ENCODE results near the gene LCLAT1.
"Not testable (repeated sequence)": the region's sequence is repeated elsewhere in the genome, so short reads cannot be mapped to it uniquely, and the experiment has no call there.

Gene LCLAT1

DNA sequence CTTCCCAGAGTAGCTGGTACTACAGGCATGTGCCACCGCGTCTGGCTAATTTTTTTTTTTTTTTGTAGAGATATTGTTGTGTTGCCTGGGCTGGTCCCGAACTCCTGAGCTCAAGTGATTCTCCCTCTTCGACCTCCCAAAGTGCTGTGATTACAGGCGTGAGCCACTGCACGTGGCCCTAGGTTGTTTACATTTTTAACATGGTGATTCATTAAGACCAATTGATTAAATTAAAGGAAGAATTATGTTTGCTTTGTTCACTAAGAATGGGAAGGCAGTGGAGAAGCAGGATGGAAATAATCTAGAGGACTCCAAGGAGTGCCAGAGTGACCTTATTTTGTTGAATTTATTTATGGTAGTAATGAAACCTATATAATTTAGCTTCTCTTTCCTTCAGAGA, 7.5 kb downstream of the LCLAT1 start:
- no peak for DNase-seq (ENCODE audit: low read depth in 2 of 2)

DNA sequence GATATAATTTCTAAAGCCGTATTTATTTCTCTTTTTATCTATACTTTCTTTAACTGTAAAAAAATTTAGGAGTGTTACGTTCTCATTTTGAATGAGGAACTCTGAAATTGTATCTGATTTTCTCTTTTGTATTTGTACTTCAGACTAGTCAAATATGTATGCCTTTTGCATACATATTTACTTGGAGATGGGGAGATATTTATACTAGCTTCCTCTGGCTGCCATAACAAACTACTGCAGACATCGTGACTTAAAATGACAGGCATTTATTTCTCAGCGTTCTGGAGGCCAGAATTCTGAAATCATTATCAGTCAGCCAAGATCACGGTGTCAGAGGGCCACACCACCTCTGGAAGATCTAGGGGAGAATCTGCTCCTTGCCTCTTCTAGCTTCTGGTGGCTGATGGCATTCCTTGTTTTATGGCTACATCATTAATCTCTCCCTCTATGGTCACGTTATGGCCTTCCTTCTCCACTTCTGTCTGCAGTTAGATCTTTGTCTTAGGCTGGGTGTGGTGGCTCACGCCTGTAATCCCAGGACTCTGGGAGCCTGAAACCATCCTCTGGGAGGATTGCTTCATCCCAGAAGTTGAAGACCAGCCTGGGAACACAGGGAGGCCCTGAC, 8.2 kb downstream of the LCLAT1 start:
- no peak for DNase-seq (ENCODE audit: low read depth in 2 of 2)

DNA sequence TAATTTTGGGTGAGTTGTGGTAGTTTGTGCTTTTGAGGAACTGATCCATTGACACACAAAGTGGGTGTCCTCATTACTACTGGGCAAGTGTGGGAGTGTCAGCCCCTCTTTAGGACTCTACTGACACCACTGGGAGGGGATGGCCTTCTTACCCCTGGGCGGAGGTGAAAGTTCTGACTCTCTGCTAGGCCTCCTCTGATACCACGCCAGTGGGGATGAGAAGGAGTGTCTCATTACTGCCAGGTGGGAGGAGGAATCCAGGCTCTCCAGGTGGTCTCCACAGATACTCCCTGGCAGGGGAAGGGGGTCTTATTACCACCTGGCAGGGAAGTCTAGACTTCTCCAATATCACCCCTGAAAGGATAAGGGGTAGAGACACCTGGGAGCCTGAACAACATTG, 9.1 kb downstream of the LCLAT1 start:
- no peak for DNase-seq (ENCODE audit: low read depth in 2 of 2)

DNA sequence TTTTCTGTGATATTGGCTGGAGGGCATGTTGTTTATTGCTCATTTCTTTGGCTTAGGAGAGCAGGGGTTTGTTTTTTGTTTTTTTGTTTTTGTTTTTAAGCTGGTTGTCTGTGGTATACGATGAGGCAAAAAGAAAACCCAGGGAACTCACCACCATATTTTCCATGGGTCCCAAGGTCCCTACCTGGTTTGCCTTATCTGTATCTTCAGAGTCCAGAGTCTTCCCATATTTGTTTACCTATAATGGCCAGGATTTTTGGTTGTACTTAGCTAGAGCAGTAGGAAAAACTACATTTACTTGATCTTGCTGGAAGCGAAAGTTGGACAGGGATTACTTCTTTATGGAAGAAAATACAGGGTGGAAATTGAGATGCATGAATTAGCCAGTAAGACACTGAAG, 9.5 kb downstream of the LCLAT1 start:
- DNase-seq (ENCODE audit: low read depth in 2 of 2): no peak

DNA sequence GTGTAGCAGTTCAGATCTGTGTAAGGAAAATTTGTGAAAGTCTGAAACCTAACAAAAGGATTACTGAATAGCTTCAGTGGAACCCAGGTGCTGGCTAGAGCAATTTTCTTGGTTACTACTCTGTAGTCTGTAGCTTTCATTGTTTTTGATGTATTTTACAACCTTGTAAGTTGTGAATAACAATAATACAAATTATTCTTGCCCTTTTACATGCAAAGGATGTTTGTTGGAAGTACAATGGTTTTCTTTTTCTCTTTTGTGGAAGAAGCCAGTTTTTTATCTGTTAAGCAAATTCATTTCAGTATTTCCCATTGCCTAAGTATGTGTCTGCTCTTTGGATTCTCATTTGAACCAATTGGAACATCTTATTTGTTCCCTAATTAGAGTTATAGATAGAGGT, 10.2 kb downstream of the LCLAT1 start:
- DNase-seq (ENCODE audit: low read depth in 2 of 2): no peak

DNA sequence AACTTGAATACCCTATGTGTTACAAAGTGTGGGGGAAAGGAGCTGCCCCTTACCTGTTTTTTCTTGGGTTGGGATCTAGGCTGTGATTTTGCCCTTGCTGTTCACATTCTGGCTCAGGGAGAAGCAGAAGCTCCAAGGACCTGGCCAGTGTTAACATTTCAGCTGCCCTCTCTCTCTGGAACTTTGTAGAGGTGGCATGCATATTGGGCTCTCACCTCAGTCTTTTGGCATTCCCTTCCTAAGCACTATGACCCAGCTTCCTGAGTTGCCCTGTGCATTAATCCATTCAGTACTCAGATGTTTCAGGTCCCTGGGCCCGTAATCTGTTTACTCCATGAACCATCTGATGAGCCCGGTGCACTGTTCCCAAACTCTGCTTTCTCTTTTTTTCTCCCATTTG, 12.1 kb downstream of the LCLAT1 start:
- no peak for DNase-seq (ENCODE audit: low read depth in 2 of 2)

DNA sequence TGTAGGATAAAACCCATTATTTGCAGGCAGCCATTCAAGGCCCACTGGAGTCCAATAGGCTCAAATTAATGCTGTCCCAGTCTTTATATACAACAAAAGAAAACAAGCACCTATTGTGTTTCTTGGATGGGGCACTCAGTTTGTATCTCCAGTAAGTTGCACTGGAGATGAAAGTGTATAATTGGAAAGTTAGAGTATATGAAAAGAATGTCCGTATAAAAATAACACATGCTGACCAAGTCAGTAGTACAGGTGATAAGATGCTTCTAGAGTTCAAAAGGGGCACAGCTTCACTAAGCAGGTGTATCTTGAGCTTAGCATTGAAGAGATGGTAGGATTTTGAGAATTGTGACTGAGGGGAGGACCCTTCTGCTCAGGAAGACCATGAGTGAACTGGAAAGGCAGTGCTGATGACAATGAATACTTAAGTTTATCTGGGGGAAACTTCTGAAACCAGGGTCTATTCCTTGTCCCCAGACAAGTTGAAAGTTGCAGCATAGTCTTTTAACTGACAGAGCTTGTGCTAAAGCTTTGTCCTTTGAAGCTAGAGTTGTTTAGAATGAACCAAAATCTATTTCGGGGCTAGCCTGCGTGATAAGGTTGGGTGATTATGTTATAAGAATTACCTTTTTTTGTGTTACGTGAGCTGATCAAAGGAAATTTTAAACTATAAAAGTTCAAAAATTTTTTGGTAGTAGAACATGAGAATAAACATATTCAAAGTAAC, 15.2 kb downstream of the LCLAT1 start:
- no peak for DNase-seq (ENCODE audit: low read depth in 2 of 2)

DNA sequence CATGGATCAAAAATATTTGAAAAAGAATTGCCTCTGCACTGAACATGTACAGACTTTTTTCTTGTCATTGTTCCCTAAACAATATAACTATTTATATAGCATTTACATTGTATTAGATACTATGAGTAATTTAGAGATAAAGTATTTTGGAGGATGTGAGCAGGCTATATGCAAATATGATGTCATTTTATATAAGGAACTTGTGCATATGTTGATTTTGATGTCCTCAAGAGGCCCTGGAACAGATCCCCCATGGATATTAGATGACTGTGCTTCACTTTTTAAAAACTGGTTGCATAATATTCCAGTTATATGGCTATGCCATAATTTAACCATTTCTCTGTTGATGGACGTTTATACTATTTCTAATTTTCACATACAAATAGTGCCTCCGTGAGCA, 16.5 kb downstream of the LCLAT1 start:
- no peak for DNase-seq (ENCODE audit: low read depth in 2 of 2)

DNA sequence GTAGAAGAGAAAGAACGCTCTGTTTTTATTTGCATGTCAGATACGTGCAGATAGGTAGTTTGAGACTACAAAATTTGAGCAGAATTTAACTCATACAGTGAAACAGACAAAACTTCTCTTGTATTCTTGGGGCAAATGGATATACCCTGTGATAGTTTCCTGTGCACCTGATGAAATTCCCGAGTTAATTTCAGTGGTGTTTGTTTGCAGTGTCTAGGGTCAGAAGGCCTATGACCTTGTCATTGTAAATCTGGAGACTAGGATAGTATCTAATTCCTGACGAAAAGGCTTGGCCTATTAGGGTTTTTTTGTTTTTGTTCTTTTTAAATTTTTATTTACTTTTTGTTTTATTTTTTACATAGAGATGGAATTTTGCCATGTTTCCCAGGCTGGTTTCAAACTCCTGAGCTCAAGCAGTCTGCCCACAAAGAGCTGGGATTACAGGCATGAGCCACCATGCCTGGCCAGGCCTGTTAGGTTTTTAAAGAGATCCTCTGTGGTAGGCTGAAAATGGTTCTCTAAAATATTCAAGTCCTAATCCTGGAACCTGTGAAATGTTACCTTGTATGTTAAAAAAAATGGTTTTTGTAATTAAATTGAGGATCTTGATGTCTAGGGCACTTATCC, 17.6 kb downstream of the LCLAT1 start:
- no peak for DNase-seq (ENCODE audit: low read depth in 2 of 2)

DNA sequence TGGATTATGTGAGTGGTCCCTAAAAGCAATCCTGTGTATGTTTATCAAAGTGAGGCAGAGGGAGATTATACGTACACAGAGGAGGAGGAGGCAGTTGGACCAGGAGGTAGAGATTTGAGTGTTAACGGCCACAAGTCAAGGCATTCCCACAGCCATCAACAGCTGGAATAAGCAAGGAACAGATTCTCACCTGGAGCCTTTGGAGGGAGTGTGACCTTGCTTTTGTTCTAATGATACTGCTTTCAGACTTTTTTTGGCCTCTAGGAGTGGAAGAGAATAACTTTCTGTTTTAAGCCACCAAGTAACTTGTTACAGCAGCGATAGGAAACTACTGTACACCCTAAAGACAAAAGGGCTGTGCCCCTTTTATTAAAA, 18.1 kb downstream of the LCLAT1 start:
- no peak for DNase-seq (ENCODE audit: low read depth in 2 of 2)

DNA sequence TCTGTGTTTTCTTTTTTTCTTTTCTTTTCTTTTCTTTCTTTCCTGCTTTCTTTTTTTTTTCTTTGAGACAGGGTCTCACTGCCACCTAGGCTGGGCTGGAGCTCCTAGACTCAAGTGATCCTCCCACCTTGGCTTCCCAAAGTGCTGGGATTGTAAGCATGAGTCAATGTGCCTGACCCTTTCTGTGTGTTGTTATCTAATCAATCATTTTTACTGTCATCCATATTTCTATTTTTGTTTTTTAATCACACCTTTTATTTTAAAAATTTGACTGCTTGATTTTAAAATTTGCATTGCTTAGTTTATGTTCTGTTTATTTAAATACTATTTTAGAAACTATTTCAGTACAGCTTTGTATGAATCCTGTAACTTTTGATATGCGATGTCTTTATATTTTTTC, 19.2 kb downstream of the LCLAT1 start:
- no peak for DNase-seq (ENCODE audit: low read depth in 2 of 2)

DNA sequence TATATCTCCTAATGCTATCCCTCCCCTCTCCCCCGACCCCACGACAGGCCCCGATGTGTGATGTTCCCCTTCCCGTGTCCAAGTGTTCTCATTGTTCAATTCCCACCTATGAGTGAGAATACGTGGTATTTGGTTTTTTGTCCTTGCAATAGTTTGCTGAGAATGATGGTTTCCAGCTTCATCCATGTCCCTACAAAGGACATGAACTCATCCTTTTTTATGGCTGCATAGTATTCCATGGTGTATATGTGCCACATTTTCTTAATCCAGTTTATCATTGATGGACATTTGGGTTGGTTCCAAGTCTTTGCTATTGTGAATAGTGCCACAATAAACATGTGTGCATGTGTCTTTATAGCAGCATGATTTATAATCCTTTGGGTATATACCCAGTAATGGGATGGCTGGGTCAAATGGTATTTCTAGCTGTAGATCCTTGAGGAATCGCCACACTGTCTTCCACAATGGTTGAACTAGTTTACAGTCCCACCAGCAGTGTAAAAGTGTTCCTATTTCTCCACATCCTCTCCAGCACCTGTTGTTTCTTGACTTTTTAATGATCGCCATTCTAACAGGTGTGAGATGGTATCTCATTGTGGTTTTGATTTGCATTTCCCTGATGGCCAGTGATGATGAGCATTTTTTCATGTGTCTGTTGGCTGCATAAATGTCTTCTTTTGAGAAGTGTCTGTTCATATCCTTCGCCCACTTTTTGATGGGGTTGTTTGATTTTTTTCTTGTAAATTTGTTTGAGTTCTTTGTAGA, 20.2 kb downstream of the LCLAT1 start:
- not testable (repeated sequence) for DNase-seq (ENCODE audit: low read depth in 2 of 2)

DNA sequence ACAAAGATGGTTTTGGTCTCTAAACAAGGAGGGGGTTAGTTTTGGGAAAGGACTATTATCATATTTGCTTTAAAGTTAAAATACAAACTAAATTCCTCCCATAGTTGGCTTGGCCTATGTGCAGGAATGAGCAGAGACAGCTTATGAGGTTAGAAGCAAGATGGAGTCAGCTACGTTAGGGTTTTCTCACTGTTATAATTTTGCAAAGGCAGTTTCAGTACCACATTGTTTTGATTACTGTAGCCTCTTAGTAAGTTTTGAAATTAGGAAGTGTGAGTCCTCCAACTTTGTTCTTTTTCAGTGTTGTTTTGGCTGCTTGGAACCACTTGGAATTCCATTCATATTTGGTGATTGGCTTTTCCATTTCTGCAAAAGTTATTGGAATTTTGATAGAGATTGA, 23.4 kb downstream of the LCLAT1 start:
- DNase-seq (ENCODE audit: low read depth in 2 of 2): no peak

DNA sequence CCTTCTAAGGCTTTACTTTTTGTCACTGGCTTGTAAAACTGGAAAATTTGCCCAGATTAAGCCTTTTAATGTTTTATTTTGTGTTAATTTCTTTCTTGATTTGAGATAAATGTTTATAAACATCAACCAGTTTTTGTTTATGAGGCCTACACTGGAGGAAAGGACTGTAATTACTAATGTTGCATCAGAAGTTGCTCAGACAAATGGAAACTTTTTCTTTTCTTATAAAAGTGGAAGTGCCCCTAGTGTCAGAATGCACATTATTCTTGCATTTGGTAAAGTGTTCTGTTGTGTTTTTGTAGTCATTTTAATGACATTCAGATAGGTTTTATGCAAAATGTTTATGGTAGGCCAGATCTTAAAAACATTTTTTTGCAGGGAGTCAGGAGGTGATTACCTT, 25.3 kb downstream of the LCLAT1 start:
- DNase-seq (ENCODE audit: low read depth in 2 of 2): no peak

DNA sequence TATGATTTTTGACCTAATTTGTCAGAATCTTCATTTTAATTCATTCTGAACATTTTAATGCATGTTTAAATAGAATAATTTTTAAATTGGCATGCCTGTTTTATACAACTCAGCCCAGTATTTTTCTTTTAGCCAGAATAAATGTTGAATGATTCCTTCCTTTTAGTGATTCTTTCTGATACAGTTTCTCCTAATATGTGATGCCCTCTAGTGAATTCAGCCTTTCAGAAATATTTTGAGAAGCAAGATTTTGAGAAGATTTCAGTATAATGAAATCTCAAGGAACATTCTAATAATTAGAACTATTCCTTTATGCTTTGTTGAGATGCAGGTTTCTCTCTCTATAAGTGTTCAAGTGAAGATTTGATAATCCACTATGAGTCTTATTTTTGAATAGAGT, 28.5 kb downstream of the LCLAT1 start:
- DNase-seq (ENCODE audit: low read depth in 2 of 2): no peak

DNA sequence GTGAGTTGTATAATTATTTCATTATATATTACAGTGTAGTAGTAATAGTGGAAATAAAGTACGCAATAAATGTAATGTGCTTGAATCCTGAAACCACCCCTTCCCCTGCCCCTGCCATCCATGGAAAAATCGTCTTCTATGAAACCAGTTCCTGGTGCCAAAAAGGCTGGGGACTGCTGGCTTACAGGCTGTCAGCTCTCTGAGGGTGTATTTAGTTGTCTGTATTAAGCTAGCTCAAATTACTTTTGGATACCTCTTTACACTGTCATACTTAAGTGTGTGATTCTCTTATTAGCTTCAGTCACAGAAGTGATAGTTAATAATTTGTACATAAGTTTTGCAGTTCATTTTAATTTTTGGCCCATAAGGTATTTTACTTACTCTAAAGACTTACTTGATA, 29.6 kb downstream of the LCLAT1 start:
- DNase-seq (ENCODE audit: low read depth in 2 of 2): no peak

DNA sequence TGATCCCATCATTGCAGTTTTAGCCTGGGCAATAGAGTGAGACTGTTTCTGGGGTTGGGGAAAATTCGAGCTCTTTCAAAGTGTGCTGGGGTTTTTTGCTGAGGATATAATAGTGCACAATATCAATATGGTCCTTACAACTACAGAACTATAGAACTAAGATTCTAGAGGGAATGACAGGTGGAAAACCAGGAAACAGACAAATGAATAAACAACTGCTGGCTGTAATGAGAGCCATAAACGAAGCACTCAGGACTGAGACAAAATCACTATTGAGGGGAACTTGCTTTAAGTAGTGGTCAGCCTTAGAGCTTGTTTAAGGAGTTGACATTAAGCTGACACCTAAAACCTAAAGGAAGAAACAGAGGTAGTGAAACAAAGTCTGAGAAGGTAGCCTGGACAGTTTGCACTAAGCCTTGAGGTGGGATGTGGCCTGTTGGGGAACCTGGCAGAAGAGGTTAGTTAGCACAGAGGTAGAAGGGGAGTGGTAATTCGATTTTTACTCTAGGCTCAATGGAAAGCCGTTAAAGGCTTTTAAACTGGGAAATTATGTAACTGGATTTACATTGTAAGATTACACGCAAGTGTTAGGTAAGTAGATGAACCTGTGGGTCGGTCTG, 33.8 kb downstream of the LCLAT1 start:
- no peak for DNase-seq (ENCODE audit: low read depth in 2 of 2)

DNA sequence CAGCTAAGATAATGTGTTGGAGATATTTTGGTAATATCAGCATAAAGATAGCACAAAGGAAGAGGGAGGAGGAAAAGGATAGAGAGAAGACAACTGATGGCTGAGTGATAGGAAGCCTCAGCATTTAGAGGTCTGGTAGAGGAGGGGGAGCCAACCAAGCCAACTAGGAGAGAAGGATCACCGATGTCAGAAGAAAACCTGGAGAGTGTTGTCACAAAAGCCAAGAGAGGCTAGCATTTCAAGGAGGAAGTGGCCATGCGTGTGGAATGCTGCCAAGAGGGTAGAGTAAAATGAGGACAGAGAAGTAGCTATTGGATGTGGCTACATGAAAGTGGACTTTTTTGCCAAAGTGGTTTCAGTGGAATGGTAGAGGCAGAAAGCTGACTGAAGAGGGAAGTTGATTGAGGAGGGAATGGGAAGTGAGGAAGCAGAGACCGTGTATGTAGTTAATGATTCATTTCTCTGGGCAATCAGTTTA, 34.3 kb downstream of the LCLAT1 start:
- DNase-seq (ENCODE audit: low read depth in 2 of 2): no peak

DNA sequence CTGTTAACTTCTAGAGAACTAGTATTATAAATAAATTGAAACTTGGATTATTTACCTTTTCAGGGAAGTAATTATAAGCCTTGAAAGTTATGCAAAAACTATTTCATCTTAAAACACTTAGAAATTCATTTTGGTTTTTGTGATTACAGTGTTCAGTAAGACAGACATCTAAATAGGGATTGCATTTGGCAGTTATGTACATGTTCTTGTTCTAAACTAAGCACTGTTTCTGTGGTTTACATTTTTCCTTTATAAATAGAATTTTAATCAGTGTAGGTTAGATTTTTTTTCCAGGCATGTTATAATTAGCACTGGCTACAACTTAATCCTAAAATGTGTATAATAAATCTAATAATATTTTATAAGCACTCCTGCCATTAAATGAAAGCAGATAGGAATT, 35.0 kb downstream of the LCLAT1 start:
- DNase-seq (ENCODE audit: low read depth in 2 of 2): no peak

DNA sequence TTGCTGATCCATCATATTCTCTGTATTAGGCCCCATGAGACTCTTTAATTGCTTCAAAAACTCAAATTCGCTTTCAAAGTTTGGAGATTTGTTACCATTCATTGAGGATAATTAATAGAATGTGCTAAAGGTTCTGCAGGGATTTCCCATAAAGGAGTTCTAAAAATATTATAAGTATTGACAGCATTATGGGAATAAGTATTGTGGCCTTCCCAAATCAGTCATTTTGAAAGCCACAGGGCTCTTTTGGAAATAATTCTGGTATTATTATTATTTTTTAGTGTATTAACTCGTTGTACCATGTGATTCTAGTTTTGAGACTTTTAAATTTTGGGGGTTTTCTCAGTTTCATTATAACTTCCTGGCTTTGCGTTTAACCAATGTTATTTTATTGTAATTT, 37.1 kb downstream of the LCLAT1 start:
- DNase-seq (ENCODE audit: low read depth in 2 of 2): no peak

DNA sequence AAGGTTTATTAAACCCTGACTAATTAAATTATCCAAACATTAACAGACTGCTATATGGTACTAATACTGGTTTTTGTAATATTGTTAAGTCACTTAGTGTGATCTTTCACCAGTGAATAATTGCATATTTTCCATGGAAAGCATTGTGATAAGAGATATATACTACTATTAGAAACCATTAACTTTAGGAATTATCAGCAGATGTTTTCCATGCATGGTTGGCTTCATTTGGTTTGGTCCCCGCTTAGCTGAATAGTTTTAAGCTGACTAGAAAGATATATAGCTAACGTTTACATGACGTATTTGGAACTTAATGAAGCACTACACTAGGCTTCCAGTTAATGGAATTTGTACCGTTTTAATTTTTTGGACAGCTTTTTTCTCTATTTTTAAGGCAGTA, 37.9 kb downstream of the LCLAT1 start:
- DNase-seq (ENCODE audit: low read depth in 2 of 2): no peak

DNA sequence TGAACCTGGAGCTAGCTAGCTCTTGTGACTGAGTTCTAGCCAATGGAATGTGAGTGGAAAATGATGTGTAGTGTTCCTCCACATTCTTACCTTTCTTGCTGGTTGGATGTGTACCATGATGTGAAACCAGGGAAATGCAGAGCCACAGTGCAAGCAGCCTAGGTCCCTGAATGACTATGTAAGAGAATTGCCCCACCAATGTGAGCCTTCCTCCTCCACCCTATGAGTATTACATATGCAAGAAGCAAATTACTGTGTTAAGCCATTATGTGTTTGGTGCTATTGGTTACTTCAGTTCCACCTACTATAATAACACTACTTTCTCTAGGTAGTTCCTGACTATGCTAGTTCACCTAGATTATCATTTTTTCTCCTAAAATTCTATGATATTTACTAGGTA, 39.6 kb downstream of the LCLAT1 start:
- DNase-seq (ENCODE audit: low read depth in 2 of 2): no peak

Measured in activated CD4-positive, alpha-beta T cell treated with anti-CD3 and anti-CD28 coated beads for 24 hours (primary cell).